Measurements from ENCODE around the gene UQCRQ.

Gene UQCRQ

DNA sequence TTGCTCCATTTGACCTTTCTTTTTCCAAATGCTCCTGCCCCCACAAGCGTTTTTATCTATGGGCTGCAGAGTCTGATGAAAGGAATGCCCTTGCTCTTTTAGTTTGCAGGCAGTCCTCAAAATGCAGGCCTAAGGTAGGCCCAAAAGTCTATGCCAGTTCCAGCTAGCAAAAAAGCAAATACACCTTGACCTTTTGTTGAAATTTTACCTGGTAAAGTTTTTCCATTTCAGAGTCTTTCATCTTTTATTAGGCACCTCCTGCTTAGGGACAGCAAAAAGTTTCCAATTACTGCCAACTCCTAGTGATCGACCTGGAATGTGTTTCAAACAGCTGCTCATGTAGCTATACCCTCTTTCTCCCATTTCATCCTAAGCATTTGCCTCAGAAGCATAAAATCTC, 4.4 kb downstream of the UQCRQ start:
- DNase-seq (ENCODE audit: low read depth in 3 of 3, low spot score in 1 of 3): no peak

DNA sequence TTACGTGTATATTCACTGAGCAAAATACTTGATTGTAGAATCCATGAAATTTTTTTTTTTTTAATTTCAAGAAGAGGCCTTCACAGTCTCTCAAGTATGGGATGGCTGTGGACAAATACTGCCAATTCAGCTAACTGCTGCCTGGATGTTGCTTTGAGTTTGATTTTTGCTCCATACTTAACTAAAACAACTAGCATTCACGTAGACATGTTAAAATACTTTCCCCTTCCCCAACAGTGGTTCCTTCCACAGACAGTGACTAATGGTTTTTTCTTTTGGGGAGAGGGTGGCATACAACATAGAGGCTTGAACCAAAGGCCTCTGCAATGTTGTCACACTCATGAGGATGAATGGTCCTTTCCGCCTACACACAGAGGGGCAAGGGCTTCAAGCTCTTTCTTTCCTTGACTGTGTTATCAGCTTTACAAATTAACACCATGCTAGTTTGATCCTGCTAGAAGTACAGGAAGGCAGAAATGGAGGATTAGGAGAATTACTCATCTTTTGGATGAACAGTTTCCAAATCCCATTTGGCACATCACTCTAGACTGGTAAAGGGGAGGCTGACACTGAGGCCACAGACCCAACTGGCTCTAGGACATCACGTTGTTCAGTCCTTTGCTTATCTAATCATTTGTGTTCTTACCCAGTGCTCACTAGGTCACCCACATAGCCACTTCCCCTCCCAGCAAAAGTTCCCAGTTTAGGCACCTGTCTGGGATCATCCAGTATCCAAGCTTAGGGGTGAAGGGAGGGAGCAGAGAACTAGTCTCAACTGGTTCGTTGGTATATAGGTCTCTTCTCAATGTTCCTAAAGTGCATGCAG, 5.2 kb downstream of the UQCRQ start:
- no peak for DNase-seq (ENCODE audit: low read depth in 3 of 3, low spot score in 1 of 3)

DNA sequence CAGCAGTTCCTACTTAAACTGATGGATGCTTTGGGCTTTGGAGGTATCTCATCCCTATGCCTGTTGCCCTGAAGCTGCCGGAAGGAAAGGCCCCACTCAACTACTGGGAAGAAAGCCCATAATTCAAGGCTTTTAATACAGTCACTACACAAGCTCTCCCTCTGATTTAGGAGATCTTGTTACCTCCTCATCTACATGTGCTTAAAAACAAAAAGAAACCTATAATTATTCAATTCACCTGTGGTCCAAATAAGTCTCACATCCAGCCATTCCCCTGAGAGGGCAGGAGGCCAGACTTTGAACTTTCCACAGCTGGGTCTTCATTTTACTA, 6.3 kb downstream of the UQCRQ start:
- DNase-seq (ENCODE audit: low read depth in 3 of 3, low spot score in 1 of 3): no peak

DNA sequence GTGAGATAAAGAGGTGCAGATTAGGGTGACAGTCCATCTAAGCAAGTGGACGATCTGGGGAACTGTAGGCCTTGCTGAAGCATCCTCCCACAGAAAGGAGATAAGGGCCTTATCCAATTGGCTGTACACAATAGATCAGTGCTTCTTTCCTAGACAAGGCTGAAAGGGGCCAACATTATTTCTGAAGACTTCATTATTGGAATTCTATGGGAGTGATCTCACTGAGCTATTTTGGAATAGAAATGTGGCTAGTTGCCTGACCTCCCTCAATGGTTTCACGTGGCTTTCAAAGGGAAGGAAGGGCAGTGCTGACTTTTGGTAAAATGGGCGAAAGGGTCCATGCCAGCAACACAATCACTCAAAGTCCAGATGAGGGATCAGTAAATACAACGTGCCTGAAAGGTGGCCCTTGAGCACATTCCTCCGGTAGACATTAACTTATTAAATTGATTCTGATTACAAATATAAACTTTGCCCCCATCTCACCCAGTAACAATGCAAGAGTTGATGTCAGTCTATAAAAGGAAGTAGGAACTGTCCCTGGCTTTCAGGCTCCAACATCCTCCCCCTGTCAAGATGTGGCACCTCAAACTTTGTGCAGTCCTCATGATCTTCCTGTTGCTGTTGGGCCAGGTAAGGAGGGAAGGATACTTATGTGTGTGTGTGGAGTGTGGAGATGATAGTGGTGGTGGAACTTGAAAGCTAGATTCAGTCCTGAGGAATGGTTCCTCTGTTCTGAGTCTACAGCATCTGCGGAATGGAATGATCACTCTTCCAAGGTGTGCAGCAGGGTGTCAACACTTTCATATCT, 6.9 kb downstream of the UQCRQ start, which contains the start of gene LEAP2:
LEAP2 (plus strand) TSS at position 550 of the 811 bp plus-strand sequence; CDS start at position 577, 27 bp downstream.
- no peak for DNase-seq (ENCODE audit: low read depth in 3 of 3, low spot score in 1 of 3)

DNA sequence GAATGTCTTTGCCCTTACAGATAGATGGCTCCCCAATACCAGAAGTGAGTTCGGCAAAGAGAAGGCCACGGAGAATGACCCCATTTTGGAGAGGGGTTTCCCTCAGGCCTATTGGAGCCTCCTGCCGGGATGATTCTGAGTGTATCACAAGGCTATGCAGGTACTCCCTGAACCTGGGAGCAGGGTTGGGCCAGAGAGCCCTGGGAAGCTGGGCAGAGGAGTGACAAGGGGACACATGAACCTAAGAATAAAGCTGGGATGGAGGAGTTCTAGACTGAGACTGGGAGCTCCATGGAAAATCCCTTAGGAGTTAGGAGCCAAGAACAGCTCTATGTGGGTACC, 7.5 kb downstream of the UQCRQ start:
- DNase-seq (ENCODE audit: low read depth in 3 of 3, low spot score in 1 of 3): no peak

DNA sequence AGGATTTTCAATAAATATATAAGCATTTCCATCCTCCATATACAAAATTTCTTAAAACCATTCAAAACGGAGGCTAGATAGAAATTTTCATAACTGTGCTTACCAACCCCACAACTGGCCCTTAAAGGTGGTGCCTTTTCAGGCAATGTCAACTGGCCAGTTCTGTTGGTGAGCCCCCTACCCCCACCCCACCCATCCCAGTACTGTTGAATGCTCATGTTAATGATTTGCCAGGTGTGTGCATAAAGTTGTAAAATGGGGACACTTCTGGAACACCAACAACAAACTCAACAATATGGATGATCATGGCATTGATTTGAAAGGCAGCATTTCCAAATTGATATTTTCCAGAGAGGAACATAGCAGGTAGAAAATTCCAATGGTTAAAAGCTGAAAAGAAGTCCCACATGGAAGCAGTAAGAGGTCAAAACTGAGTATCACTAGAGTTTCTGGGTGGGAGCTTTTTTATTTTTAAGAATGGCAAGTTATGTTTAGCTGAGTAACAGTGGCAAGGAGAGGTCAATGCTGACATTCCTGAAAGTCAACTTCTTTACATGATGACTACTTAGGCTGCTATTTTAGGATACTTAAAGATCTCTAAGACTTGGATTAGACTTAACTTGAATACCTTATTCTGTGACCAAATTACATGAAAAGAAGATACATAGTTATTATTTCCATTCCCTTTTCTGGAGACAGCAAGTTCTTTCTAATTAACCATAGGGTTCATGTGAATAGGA, 9.7 kb downstream of the UQCRQ start:
- no peak for DNase-seq (ENCODE audit: low read depth in 3 of 3, low spot score in 1 of 3)

DNA sequence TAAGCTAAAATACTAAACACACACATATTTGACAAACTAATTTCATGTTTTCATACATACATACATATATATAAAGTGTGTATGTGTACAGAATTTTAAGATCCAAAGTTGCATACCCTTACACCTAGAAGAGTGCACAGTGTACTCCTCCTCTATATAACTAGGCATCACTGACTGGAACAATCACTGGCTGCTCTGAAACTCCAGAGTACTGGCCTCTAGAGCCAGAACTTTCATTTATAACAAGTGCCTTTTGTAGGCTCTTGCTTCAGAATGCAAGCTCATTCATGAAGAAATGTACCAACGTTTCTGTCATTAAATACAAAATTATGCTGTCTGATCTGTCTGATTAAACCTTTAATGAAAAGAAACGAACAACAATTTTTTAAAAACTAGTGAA, 11.0 kb downstream of the UQCRQ start:
- no peak for DNase-seq (ENCODE audit: low read depth in 3 of 3, low spot score in 1 of 3)

DNA sequence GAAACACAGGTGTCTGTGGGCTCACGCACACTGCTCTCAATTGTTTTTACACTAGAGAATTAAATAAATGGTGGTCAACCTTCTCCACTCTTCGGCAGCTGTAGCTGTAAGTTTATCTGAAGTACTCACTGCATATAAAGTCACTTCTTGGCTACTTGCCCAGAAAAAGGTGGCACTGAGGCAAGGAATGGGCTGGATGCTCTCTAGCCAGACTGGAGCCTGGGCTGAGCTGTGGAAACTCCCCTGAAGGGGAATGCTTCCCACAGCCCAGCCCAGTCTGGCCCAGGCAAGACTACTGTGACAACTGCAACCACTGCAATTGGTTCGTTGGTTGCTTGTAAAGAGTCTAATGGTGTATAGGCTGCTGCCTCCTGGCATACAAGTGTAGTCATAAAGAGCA, 11.5 kb downstream of the UQCRQ start:
- DNase-seq (ENCODE audit: low read depth in 3 of 3, low spot score in 1 of 3): no peak

DNA sequence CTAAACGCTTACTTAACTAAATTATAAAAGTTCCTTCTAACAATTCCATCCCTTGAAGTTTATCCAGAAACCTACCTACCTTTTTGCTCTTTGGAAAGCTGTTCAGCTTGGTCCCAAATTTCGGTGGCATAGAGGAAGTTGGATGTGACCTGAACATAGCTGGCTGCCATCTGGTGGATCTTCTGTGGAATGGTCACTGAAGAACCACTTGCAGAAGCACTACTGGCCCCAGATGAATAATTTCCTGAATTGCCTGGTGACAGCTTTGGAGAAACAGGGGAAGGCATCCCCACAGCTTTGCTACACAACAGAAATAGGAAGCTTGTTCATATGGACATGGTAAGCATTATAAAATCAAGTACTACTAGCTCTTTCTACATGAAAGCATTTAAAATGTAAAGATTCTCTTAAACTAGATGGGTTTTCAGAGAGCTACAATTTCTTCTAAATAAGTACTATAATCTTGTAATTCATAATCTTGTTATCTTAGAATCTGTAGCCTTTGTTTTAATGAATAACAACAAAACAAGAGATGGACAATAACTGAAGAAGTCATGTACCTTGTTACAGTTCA, 16.9 kb downstream of the UQCRQ start:
- DNase-seq (ENCODE audit: low read depth in 3 of 3, low spot score in 1 of 3): no peak

DNA sequence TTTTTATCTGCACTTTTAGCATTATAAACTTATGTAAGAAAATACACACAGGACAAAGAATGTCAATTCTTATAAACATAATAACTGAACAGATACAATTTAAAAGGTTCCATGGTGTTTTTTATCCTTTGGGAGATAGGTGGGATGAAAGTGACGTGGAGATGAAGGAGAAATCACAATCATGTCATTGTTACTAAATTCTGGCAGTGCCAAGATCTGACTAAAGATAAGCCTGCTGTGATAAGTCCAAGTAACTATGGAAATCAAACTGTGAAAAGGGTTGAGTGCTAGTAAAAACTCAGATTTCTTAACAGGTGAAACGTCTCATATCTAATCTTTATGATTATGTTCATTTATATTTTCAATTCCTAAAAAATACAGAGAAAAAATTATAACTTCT, 18.1 kb downstream of the UQCRQ start:
- no peak for DNase-seq (ENCODE audit: low read depth in 3 of 3, low spot score in 1 of 3)

DNA sequence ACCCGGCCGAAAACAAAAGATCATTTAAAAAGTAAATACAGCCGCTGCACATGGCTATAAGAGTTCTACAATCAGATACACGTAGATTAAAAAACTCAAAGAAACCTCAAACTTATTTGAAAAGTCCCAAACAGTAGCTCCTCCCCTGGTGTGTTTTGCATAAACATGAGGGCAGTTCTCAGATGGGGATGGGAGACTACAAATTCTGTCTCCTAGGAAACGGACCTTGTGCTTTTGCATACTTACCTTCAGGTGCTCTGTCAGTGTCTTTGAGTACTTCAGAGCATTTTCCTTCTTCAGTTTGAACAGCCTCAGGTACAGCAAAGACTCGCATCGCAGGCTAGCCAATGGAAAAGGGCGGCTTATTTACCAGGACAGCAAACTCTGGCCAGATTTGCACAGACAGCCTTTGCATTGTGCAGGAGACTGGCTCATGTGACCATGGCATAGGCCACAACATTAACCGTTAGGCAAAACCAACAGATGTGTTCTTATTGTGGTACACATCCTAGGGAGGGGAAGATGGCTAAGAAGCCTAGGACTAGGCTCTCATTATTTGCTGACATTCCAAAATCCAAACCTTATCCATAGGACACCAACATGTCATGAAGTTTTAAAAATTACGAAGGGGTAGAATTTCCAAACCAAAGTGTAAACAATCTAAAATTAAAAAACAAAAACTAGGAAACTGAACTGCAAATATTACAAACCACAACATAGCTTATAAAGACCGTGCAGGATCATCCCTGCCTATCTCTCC, 19.8 kb downstream of the UQCRQ start:
- DNase-seq (ENCODE audit: low read depth in 3 of 3, low spot score in 1 of 3): no peak

DNA sequence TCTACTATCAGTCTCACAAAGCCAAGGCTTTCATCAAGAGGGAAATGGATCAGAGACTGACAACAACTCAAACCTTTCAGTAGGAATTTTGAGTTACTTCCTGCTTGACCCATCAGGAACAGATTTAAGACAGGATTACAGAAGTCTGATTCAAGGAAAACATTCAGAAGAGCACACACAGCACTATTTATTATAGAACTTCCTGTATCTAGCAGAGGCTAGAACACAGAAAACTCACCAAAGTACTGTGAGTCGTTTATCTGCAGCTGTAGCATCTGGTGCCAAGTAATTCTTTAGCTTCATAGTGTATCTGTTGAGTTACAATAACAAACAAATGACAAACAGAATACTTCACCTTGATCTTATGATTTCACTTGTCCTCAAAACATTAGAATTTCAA, 20.8 kb downstream of the UQCRQ start:
- no peak for DNase-seq (ENCODE audit: low read depth in 3 of 3, low spot score in 1 of 3)

DNA sequence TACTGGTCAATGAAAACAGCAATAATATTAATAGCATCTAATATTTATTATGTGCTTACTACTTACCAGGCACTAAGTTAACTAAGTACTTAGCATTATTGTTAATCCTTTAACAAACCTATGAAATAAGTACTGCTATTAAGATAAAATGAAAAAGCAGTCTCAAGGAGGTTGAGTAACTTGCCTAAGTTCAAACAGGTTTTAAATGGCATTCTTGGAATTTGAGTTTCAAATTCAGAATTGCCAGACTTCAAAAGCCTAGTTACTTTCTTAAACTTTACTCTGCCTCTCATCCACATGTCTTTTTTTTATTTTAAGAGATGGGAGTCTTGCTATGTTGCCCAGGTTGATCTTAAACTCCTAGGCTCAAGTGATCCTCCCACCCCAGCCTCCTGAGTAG, 23.1 kb downstream of the UQCRQ start:
- DNase-seq (ENCODE audit: low read depth in 3 of 3, low spot score in 1 of 3): no peak

DNA sequence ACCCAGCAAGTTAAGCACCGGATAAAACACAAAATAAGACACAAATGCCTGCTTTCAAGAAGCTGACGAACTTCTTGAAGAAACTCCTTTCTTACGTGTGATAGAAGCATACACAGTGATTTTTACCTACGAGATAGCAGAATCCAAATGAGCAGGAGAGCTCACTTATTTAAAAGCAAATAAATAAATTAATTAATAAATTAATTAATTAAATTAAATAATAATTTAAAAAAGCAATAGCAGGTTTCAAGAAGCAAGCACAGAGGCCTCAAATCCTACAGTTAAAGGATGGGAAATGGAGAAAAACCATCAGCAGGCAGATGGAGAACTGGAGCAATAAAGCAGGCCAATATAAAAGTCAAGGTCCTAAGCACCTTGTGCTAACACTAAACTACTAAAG, 24.4 kb downstream of the UQCRQ start:
- no peak for DNase-seq (ENCODE audit: low read depth in 3 of 3, low spot score in 1 of 3)

DNA sequence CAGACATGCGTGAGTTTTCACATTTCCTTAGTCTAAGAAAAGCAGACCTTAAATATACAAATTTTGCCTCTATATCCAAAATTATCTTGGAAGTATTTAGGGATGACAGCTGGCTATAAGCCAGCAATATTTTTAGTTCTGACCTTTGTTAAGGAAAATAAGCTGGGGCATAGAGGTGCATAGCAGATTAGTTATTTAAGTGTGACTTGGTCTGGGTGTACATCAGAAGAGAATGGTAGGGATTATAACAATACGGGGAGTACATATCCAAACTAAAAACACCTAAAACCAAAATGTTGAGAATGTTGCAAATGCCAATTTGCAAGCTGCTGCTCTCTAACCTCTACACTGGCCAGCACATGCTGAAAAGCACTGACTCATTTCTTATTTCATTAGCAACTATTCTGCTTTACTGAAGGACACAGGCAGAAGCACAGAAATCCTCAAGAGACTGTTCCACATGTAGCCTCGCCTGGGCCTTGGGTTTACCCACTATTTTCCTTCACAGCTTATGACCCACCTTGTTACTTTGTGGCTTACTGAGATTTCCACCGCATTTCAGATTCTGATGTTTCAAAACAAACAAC, 29.4 kb downstream of the UQCRQ start:
- DNase-seq (ENCODE audit: low read depth in 3 of 3, low spot score in 1 of 3): no peak

DNA sequence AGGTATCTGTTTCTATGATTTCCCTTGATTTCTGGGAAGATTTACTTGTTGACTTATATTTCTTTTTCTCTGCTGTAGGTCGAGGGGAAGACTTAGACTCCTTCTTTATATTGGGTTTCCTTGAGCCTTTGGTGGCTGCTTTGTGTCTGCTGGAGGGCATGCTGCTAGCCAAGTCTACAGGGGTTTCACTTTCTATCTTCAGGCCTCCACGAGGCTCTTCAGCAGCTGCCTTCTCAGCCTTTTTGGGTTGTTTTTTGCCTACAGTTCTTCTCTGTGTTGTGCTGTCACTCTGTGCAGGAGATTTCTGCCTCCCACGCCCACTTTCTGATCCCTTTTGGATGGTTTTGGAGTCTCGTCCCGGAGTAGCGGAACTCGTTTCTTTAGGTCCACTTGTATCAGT, 30.2 kb downstream of the UQCRQ start:
- DNase-seq (ENCODE audit: low read depth in 3 of 3, low spot score in 1 of 3): no peak

DNA sequence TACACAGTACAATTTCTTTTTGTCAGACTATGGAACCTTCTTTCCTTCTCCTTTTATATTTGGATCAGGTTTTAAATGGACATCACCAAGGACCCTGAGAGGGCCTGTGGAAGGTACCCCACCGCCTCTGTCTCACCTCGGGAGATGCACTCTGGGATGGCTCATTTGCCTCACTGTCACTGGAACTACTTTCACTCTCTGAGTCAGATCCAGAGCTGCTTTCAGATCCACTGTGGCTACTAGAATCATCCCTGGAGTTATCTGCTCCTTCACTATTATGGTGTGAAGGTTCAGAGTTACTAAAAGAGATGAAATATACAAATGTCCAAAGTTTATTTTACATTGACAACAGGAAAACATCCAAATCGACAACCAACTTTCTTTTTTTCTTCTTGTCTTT, 31.7 kb downstream of the UQCRQ start:
- DNase-seq (ENCODE audit: low read depth in 3 of 3, low spot score in 1 of 3): no peak

DNA sequence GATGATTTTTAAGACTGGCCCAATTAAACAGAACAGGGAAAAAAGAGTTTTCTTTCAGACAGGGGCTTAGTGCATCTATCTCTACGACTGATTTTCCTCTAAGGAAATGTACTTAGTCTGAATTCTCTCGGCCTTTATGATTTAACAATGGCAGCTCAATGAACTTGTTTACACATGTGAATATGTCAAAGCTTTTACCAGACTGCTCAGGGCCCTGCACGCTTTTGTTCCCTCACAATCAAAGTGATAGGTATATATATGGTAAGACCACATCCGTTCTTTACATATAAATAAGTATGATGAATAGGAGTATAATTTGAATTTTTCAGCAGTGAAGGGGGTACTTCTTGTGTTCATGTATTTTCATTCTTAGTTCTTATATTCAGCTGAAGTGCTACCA, 34.6 kb downstream of the UQCRQ start:
- no peak for DNase-seq (ENCODE audit: low read depth in 3 of 3, low spot score in 1 of 3)

DNA sequence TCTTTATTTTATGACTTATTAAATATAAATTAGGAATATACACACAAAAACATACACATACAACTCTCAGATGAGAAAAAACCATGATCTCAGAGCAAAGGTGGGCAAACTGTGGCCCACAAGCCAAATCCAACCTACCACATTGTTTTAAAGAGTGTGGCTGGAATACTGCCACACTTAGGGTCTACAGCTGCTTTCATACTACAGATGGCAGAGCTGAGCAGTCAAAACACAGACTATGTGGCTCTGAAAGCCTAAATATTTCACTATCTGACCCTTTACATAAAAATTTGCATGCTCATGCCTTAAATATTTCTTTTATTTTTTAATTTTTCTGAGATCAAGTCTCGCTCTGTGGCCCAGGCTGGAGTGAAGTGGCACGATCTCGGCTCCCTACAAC, 35.3 kb downstream of the UQCRQ start:
- DNase-seq (ENCODE audit: low read depth in 3 of 3, low spot score in 1 of 3): no peak

DNA sequence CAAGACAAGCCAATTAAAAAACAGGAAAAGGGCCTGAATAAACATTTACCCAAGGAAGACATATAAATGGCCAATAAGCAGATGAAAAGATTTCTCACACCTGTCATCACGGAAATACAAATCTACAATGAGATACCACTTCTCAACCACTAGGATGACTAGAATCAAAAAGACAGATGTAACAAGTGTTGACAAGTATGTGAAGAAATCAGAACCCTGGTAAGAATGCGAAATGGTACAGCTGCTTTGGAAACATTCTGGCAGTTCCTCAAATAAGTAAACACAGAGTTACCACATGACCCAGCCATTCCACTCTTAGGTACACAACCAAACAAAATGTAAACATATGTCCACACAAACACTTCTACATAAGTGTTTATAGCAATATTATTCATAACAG, 39.5 kb downstream of the UQCRQ start:
- no peak for DNase-seq (ENCODE audit: low read depth in 3 of 3, low spot score in 1 of 3)

DNA sequence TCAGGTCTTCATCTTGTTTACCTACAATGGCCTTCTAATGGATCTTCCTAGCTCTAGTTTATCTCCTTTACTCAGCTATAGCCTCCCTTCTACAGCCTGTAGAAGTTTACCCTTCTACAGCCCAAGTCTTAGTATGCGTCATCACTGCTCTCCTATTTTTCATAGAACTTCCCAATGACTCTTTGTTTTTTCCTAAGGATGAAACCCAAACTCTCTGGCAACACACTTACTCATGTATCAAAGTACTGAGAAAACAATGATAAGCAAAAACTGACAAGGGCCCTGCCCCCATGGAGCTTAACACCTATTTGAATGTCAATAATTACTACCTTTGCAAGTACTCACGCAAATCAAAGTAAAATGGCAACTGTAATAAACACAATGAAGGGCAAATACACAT, 40.7 kb downstream of the UQCRQ start:
- no peak for DNase-seq (ENCODE audit: low read depth in 3 of 3, low spot score in 1 of 3)
